H1 (cell line): ENCODE measurements around the gene PRODH2. TPM values are rescaled to one million over a fixed set of nuclear protein-coding genes. Genes with fewer than 3 reads are reported as not detected.
A peak's percentile ranks its signal among the peaks of the same experiment; 100 is the strongest.

Experiments used
- CTCF ChIA-PET: fragments of 300-600 bp; sonication (Branson Sonifier 250); formaldehyde crosslinking; loops from one replicate; lab custom pipeline; 2021; ENCODE audit not compliant: partially characterized antibody; lab: Charles Lee
- POLR2A ChIA-PET: fragments of 300-600 bp; sonication (Branson Sonifier 250); formaldehyde crosslinking; loops from one replicate; lab custom pipeline; 2021; ENCODE audit warnings: inconsistent platforms; ENCODE audit not compliant: partially characterized antibody; lab: Charles Lee
- DNase-seq, 2 experiments: peaks; one replicate each; pipeline versions ENCODE4 v3.0.0 to v3.0.0-alpha.2; 2010 to 2022; ENCODE audit warnings: low spot score in 2 of 2, low read depth in 1 of 2, mixed read lengths in 1 of 2
- FAIRE-seq: peaks from 2 replicates; lab custom pipeline; 2011; peaks lifted over from hg19 to GRCh38; lab: Jason Lieb, UNC
- H2AFZ ChIP-seq: 2 replicates; pipeline ENCODE4 v1.8.1; 2012; ENCODE audit warnings: low read length, inconsistent platforms
- H2AK5ac ChIP-seq: 2 replicates; pipeline ENCODE4 v1.6.1; 2013; ENCODE audit warnings: low read depth, low read length
- H2BK120ac ChIP-seq: replicated peaks from 2 replicates; pipeline ENCODE3; 2013; ENCODE audit warnings: low read depth, low read length, inconsistent platforms
- H2BK12ac ChIP-seq: 2 replicates; pipeline ENCODE4 v1.6.1; 2013; ENCODE audit warnings: low read depth, low read length
- H2BK15ac ChIP-seq: 2 replicates; pipeline ENCODE4 v1.6.1; 2013; ENCODE audit warnings: low read length
- H2BK20ac ChIP-seq: 2 replicates; pipeline ENCODE4 v1.6.1; 2013; ENCODE audit warnings: low read length
- H2BK5ac ChIP-seq: 2 replicates; pipeline ENCODE4 v1.6.1; 2013; ENCODE audit warnings: low read depth, low read length
- H3K14ac ChIP-seq: 2 replicates; pipeline ENCODE4 v1.6.1; 2013; ENCODE audit warnings: inconsistent platforms; ENCODE audit not compliant: insufficient read length
- H3K18ac ChIP-seq: 2 replicates; pipeline ENCODE4 v1.6.1; 2013; ENCODE audit warnings: low read length; ENCODE audit errors: extremely low read depth
- H3K23ac ChIP-seq: 2 replicates; pipeline ENCODE4 v1.6.1; 2013; ENCODE audit warnings: inconsistent platforms; ENCODE audit not compliant: insufficient read length
- H3K23me2 ChIP-seq: 2 replicates; pipeline ENCODE4 v1.6.1; 2013; ENCODE audit warnings: low read depth, low read length
- H3K27ac ChIP-seq: 2 replicates; pipeline ENCODE4 v1.6.1; 2011; ENCODE audit warnings: low read depth, low read length, inconsistent platforms
- H3K27me3 ChIP-seq, 4 experiments: replicated peaks in 1 of 4; 1 replicate in 1 of 4; 2 replicates in 3 of 4; pipeline versions ENCODE4 v1.6.1 to v1.8.1; 2011 to 2013; ENCODE audit warnings: low read length in 3 of 4, mild to moderate bottlenecking in 3 of 4, inconsistent platforms in 2 of 4, mixed read lengths in 2 of 4, moderate library complexity in 1 of 4; ENCODE audit not compliant: control insufficient read depth in 3 of 4, insufficient read depth in 3 of 4; ENCODE audit errors: extremely low read depth in 1 of 4
- H3K36me3 ChIP-seq, 4 experiments: 2 replicates each; pipeline versions ENCODE4 v1.6.1 to v1.8.1; 2011 to 2013; ENCODE audit warnings: mild to moderate bottlenecking in 4 of 4, low read length in 3 of 4, moderate library complexity in 2 of 4, control low read depth in 1 of 4, inconsistent platforms in 1 of 4; ENCODE audit not compliant: insufficient read depth in 4 of 4, control insufficient read depth in 2 of 4
- H3K4ac ChIP-seq: replicated peaks from 2 replicates; pipeline ENCODE3; 2013; ENCODE audit warnings: low read length, low read depth, mixed read lengths, inconsistent platforms; ENCODE audit not compliant: insufficient read length
- H3K4me1 ChIP-seq, 4 experiments: replicated peaks in 1 of 4; 1 replicate in 1 of 4; 2 replicates in 3 of 4; pipeline versions ENCODE4 v1.6.1 to v1.8.1; 2011 to 2013; ENCODE audit warnings: low read length in 3 of 4, inconsistent platforms in 2 of 4, mixed read lengths in 1 of 4; ENCODE audit not compliant: insufficient read depth in 4 of 4, control insufficient read depth in 3 of 4
- H3K4me2 ChIP-seq, 2 experiments: 2 replicates each; pipeline versions ENCODE4 v1.6.1 to v1.8.1; 2011 to 2013; ENCODE audit warnings: low read depth in 2 of 2, low read length in 2 of 2, control low read depth in 1 of 2, inconsistent platforms in 1 of 2, mild to moderate bottlenecking in 1 of 2; ENCODE audit not compliant: insufficient read depth in 1 of 2
- H3K4me3 ChIP-seq, 4 experiments: fragments of 200-600, 300-600 bp in 1 of 4; sonication (generic), shearing (Covaris generic), sonication (Bioruptor Twin) in 1 of 4; 2 replicates each; pipeline versions ENCODE4 v1.5.1 to v1.8.1; 2011 to 2016; ENCODE audit warnings: low read length in 4 of 4, low read depth in 3 of 4, control low read depth in 2 of 4, inconsistent platforms in 2 of 4, mild to moderate bottlenecking in 2 of 4, mixed read lengths in 1 of 4, moderate library complexity in 1 of 4; ENCODE audit not compliant: insufficient read depth in 2 of 4; ENCODE audit errors: extremely low read depth in 1 of 4
- H3K56ac ChIP-seq: replicated peaks from 2 replicates; pipeline ENCODE3; 2013; ENCODE audit warnings: low read depth, mild to moderate bottlenecking, mixed read lengths, low read length, inconsistent platforms; ENCODE audit not compliant: insufficient read length
- H3K79me1 ChIP-seq: 2 replicates; pipeline ENCODE4 v1.6.1; 2013; ENCODE audit warnings: low read depth, low read length, control low read depth
- H3K79me2 ChIP-seq, 2 experiments: 2 replicates each; pipeline versions ENCODE4 v1.6.1 to v1.8.1; 2012 to 2013; ENCODE audit warnings: low read length in 2 of 2, mild to moderate bottlenecking in 2 of 2, inconsistent platforms in 1 of 2; ENCODE audit not compliant: insufficient read depth in 2 of 2, control insufficient read depth in 1 of 2
- H3K9ac ChIP-seq, 4 experiments: replicated peaks in 1 of 4; 1 replicate in 1 of 4; 2 replicates in 3 of 4; pipeline versions ENCODE4 v1.6.1 to v1.8.1; 2011 to 2013; ENCODE audit warnings: low read depth in 3 of 4, low read length in 3 of 4, control low read depth in 2 of 4, mild to moderate bottlenecking in 2 of 4, moderate library complexity in 2 of 4, inconsistent platforms in 1 of 4; ENCODE audit errors: extremely low read depth in 1 of 4
- H3K9me3 ChIP-seq, 2 experiments: 2 replicates each; pipeline versions ENCODE4 v1.6.1 to v1.8.1; 2012 to 2013; ENCODE audit warnings: mild to moderate bottlenecking in 2 of 2, moderate library complexity in 2 of 2, control low read depth in 1 of 2, inconsistent platforms in 1 of 2, low read depth in 1 of 2, low read length in 1 of 2, mixed read lengths in 1 of 2; ENCODE audit not compliant: insufficient read depth in 2 of 2
- H4K20me1 ChIP-seq, 2 experiments: replicated peaks in 1 of 2; 2 replicates each; pipeline versions ENCODE3 to v1.8.1; 2011 to 2013; ENCODE audit warnings: inconsistent platforms in 2 of 2, low read length in 2 of 2, mild to moderate bottlenecking in 1 of 2; ENCODE audit not compliant: insufficient read depth in 2 of 2, control insufficient read depth in 1 of 2
- H4K5ac ChIP-seq: 2 replicates; pipeline ENCODE4 v1.6.1; 2013; ENCODE audit warnings: low read length, low read depth, mixed read lengths, inconsistent platforms; ENCODE audit not compliant: insufficient read length
- H4K8ac ChIP-seq: 2 replicates; pipeline ENCODE4 v1.8.0; 2013; ENCODE audit warnings: mild to moderate bottlenecking, moderate library complexity, low read length, inconsistent platforms; ENCODE audit not compliant: insufficient read depth; ENCODE audit errors: extremely low read depth
- H4K91ac ChIP-seq: replicated peaks from 2 replicates; pipeline ENCODE3; 2013; ENCODE audit warnings: low read length, mixed read lengths, inconsistent platforms; ENCODE audit not compliant: insufficient read length
- CTCF ChIP-seq, 3 experiments: IDR thresholded peaks; 1 replicate in 2 of 3; 2 replicates in 1 of 3; pipeline versions ENCODE4 v1.5.1 to v1.6.1; 2011; ENCODE audit warnings: low read length in 3 of 3, mild to moderate bottlenecking in 3 of 3, inconsistent platforms in 2 of 3, low read depth in 1 of 3, moderate library complexity in 1 of 3; ENCODE audit not compliant: insufficient read depth in 1 of 3; ENCODE audit errors: control extremely low read depth in 1 of 3
- JUN ChIP-seq: IDR thresholded peaks from 2 replicates; pipeline ENCODE4 v1.6.1; 2011; ENCODE audit warnings: low read depth, mild to moderate bottlenecking, improper control_type of control experiment, low read length
- KDM1A ChIP-seq: fragments of 200-600, 300-600 bp; sonication (generic); IDR thresholded peaks from 2 replicates; pipeline ENCODE4 v1.7.1; 2016; ENCODE audit warnings: mild to moderate bottlenecking, low read length, borderline replicate concordance
- POLR2AphosphoS5 ChIP-seq: IDR thresholded peaks from 2 replicates; pipeline ENCODE4 v1.6.1; 2011; ENCODE audit warnings: low read depth, low read length
- RXRA ChIP-seq: IDR thresholded peaks from 2 replicates; pipeline ENCODE4 v1.6.1; 2011; ENCODE audit warnings: low read depth, mild to moderate bottlenecking, low read length, moderate library complexity; ENCODE audit not compliant: insufficient read depth
- WGBS, 2 experiments: shearing (Covaris generic) in 1 of 2; methylation state at CpG; one replicate each; pipeline versions ENCODE4 v1.1.6 to v1.1.7; 2013 to 2015; ENCODE audit warnings: low lambda C conversion rate in 2 of 2, mixed read lengths in 2 of 2, inconsistent platforms in 1 of 2, low coverage in 1 of 2, missing lambda C conversion rate in 1 of 2; ENCODE audit not compliant: insufficient replicate concordance in 2 of 2, insufficient coverage in 1 of 2, insufficient read length in 1 of 2; ENCODE audit errors: extremely low coverage in 1 of 2, missing lambda C conversion rate in 1 of 2; 5-methylcytosine and 5-hydroxymethylcytosine counted together
- polyA plus RNA-seq, 7 experiments: library from polyadenylated mRNA; depleted of rRNA in 3 of 7; stranded (reverse) in 5 of 7; unstranded in 2 of 7; fragments of >200 nt in 5 of 7; fragments of 200-250 nt in 2 of 7; gene quantifications; 1 replicate in 5 of 7; 2 replicates in 1 of 7; 4 replicates in 1 of 7; pipeline versions ENCODE4 v1.2.1 to v1.2.3, GENCODE V29; 2011 to 2013; ENCODE audit warnings: missing spikeins in 2 of 7, mixed read lengths in 2 of 7
- total RNA-seq: library from RNA; stranded (reverse); fragmentation: NEBNext Ultra II Directional; extraction: Animal tissue kit (Norgen Biotek cat#: 25700); gene quantifications from 2 replicates; pipeline ENCODE4 v1.2.1, GENCODE V29; 2021

PRODH2 gene
- total and polyA plus RNA-seq, 2 of the 8 experiments (the other 6 are each of a cell fraction or from before 2014, with no cell fraction given) = not detected

GRCh38 chr19:35776102-35776788 lies 36.4 kb downstream of the PRODH2 start:
- H3K79me1 ChIP-seq = no peaks in the 10 kb centered on the region; the same call in 1 of the 2 replicates
- no peak overlapping the region for H2AFZ ChIP-seq
- H3K4ac ChIP-seq = peak overlapping the region; percentile 19
- H4K91ac ChIP-seq = no peak overlapping the region
- no peak overlapping the region for H3K9ac ChIP-seq
- no peak overlapping the region for H2AK5ac ChIP-seq
- peak overlapping the region; percentile 0; the same call in 1 of the 2 replicates for H2BK12ac ChIP-seq
- peak overlapping the region; percentile 34 to 83 (median 68) for H3K4me3 ChIP-seq
- no peaks in the 10 kb centered on the region for H3K9me3 ChIP-seq
- peaks cover 0 to 9% (median 7%) of the 10 kb centered on the region in 4 experiments; a peak in 3 of 7 replicates for H3K27me3 ChIP-seq
- H2BK5ac ChIP-seq = 0 out of 2 replicates have a peak overlapping the region, but pooled peaks have one; percentile 55
- H3K18ac ChIP-seq = no peak overlapping the region; the same call in 1 of the 2 replicates
- WGBS, 2 experiments = 53% methylated on average over 12 of the region's 13 CpGs; no CpG with 5 or more reads in 1 of the 2 experiments
- no peak overlapping the region for H3K23ac ChIP-seq
- peaks cover 0 to 1% of the 10 kb centered on the region in 2 experiments for H4K20me1 ChIP-seq
- H3K27ac ChIP-seq = no peak overlapping the region
- FAIRE-seq (no peak), DNase-seq (no peak)
- no peak overlapping the region for H3K14ac ChIP-seq
- no peaks in the 10 kb centered on the region for H3K36me3 ChIP-seq
- POLR2A ChIA-PET = interaction anchor here (0.6 to 3.1 kb wide), 6 partner anchors 8 to 109 kb away, joined by 3 to 11 read pairs (median 4); partner anchors contain the start of genes LIN37, PSENEN and U2AF1L4
- peak overlapping the region; percentile 63 to 82 for H3K4me2 ChIP-seq
- no peaks in the 10 kb centered on the region for H3K79me2 ChIP-seq
- H3K23me2 ChIP-seq = peaks cover 4% of the 10 kb centered on the region; the same call in 1 of the 2 replicates
- H2BK15ac ChIP-seq = peak overlapping the region; percentile 96; the same call in 1 of the 2 replicates
- H3K56ac ChIP-seq = no peak overlapping the region
- H4K5ac ChIP-seq = no peak overlapping the region
- H2BK20ac ChIP-seq = 0 out of 2 replicates have a peak overlapping the region, but pooled peaks have one; percentile 23
- CTCF ChIA-PET = interaction anchor here (0.9 to 1.5 kb wide), 4 partner anchors 9 to 32 kb away, joined by 3 to 4 read pairs (median 3); partner anchors contain the start of gene HSPB6
- no peak overlapping the region for H2BK120ac ChIP-seq
- H3K4me1 ChIP-seq = peaks cover 0 to 22% (median 17%) of the 10 kb centered on the region in 4 experiments; a peak in 6 of 7 replicates
- no peak overlapping the region for H4K8ac ChIP-seq
- TF ChIP-seq JUN (no peak), RXRA (no peak), POLR2AphosphoS5 (no peak), KDM1A (peak; percentile 78; the same call in 1 of the 2 replicates), CTCF (IDR thresholded peaks at IDR 0.05; ENCODE audit: control extremely low read depth in 1 of 3, insufficient read depth in 1 of 3, low read depth in 1 of 3, low read length in 3 of 3) (no peak)
